ENCODE data around the gene ADAM23.
A peak's percentile ranks its signal among the peaks of the same experiment; 100 is the strongest.
"Not testable (repeated sequence)": the region's sequence is repeated elsewhere in the genome, so short reads cannot be mapped to it uniquely, and the experiment has no call there.

The ADAM23 gene

GRCh38 chr2:206442833-206443734 lies at the start of gene ADAM23:
Gene ADAM23 (plus strand): TSS chr2:206443532. CDS start chr2:206443867, 335 bp downstream.
- peak; percentile 89 for DNase-seq (ENCODE audit: low spot score)

- no peak for DNase-seq (ENCODE audit: low spot score)
Measured at GRCh38 chr2:206396211-206396610, 47.1 kb upstream of the ADAM23 start.

- not testable (repeated sequence) for DNase-seq (ENCODE audit: low spot score)
Measured at GRCh38 chr2:206402956-206403569, 40.3 kb upstream of the ADAM23 start.

- no peak for DNase-seq (ENCODE audit: low spot score)
Measured at GRCh38 chr2:206408323-206409320, 34.7 kb upstream of the ADAM23 start.

GRCh38 chr2:206410714-206411113 lies 32.6 kb upstream of the ADAM23 start:
- no peak for DNase-seq (ENCODE audit: low spot score)

GRCh38 chr2:206415618-206416243 lies 27.6 kb upstream of the ADAM23 start:
- DNase-seq (ENCODE audit: low spot score): no peak

- no peak for DNase-seq (ENCODE audit: low spot score)
Measured at GRCh38 chr2:206418968-206419367, 24.4 kb upstream of the ADAM23 start.

GRCh38 chr2:206420721-206421120 lies 22.6 kb upstream of the ADAM23 start:
- DNase-seq (ENCODE audit: low spot score): no peak

- DNase-seq (ENCODE audit: low spot score): no peak
Measured at GRCh38 chr2:206422493-206422892, 20.8 kb upstream of the ADAM23 start.

GRCh38 chr2:206423147-206423546 lies 20.2 kb upstream of the ADAM23 start:
- no peak for DNase-seq (ENCODE audit: low spot score)

GRCh38 chr2:206424134-206424533 lies 19.2 kb upstream of the ADAM23 start:
- no peak for DNase-seq (ENCODE audit: low spot score)

- no peak for DNase-seq (ENCODE audit: low spot score)
Measured at GRCh38 chr2:206428783-206429182, 14.5 kb upstream of the ADAM23 start.

GRCh38 chr2:206430452-206430851 lies 12.9 kb upstream of the ADAM23 start:
- DNase-seq (ENCODE audit: low spot score): no peak

- no peak for DNase-seq (ENCODE audit: low spot score)
Measured at GRCh38 chr2:206431439-206431838, 11.9 kb upstream of the ADAM23 start.

GRCh38 chr2:206432193-206433082 lies 10.9 kb upstream of the ADAM23 start:
- DNase-seq (ENCODE audit: low spot score): no peak

GRCh38 chr2:206433190-206433589 lies 10.1 kb upstream of the ADAM23 start:
- no peak for DNase-seq (ENCODE audit: low spot score)

GRCh38 chr2:206433686-206434085 lies 9.6 kb upstream of the ADAM23 start:
- DNase-seq (ENCODE audit: low spot score): no peak

- DNase-seq (ENCODE audit: low spot score): no peak
Measured at GRCh38 chr2:206435742-206436141, 7.6 kb upstream of the ADAM23 start.

GRCh38 chr2:206438196-206438724 lies 5.1 kb upstream of the ADAM23 start:
- no peak for DNase-seq (ENCODE audit: low spot score)

GRCh38 chr2:206442474-206442832 lies 879 bp upstream of the ADAM23 start:
- no peak for DNase-seq (ENCODE audit: low spot score)
